Epidermal melanocyte (primary cell): ENCODE measurements around the gene ZDHHC18.
A peak's percentile ranks its signal among the peaks of the same experiment; 100 is the strongest.
"Not testable (repeated sequence)": the region's sequence is repeated elsewhere in the genome, so short reads cannot be mapped to it uniquely, and the experiment has no call there.

Experiments used
- DNase-seq: peaks from one replicate; pipeline ENCODE4 v3.0.0; 2011; ENCODE audit warnings: low spot score; ENCODE audit not compliant: insufficient read length

The ZDHHC18 gene

GRCh38 chr1:26791148-26791547, 35.3 kb upstream of the ZDHHC18 start:
- DNase-seq, result no peak

GRCh38 chr1:26791626-26792025, 34.9 kb upstream of the ZDHHC18 start:
- DNase-seq, result no peak

- DNase-seq, result no peak
Measured at GRCh38 chr1:26792924-26793323, 33.6 kb upstream of the ZDHHC18 start.

DNA sequence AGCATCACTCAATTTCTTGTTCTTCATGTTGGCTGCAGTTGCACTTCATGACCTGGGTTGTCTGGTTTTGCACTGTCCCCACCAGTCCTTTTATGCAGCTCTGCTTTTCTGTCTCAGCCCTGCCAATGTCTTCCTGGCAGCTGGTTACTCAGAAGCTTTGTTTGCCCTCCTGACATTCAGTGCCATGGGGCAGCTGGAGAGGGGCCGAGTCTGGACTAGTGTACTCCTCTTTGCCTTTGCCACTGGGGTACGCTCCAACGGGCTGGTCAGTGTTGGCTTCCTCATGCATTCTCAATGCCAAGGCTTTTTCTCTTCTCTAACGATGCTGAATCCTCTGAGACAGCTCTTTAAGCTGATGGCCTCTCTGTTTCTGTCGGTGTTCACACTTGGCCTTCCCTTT, 32.1 kb upstream of the ZDHHC18 start:
- DNase-seq, result no peak

DNA sequence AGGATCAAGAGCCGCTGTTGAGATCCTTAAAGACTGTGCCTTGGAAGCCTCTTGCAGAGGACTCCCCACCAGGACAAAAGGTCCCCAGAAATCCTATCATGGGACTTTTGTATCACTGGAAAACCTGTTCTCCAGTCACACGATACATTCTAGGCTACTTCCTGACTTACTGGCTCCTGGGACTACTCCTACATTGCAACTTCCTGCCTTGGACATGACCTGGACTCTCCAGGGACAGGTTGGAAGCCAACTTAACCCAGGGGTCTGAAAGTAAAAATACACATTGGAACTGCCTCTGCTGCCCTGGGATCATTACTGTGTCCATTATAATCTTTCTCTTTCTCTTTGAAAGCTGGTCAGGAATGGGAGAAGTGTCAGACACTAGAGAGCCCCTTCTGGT, 28.9 kb upstream of the ZDHHC18 start:
- DNase-seq, result no peak

DNA sequence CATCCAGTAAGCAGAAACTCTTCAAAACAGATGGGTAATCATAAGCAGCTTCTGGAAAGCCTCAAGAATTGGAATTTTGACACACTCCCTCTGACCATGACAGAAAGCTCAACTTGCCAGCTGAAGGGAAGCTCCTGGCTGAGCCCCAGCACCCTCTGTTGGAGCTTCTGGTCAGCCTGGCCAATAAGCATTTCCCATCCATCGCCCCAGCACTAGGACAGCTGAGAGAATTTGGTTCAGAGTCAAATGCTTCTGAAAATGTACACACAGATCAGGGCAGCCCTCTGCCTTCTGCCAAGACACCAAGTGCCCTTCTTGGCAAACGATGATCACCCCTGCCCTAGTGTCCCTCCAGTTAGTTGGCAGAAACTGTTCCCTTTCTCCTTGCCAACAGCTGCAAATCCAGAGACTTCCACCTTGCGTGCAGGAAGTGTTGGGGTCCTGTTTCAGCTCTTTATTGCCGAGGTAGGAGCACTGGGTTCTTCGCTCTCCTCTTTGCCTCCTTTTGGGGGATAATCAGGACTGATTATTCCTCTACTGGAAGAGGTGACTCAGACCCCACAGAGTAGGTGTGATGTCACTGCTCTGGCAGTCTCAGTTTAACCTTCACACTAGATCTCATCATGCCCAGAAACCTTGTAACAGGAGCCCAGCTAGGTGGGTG, 26.9 kb upstream of the ZDHHC18 start:
- DNase-seq, result peak; percentile 50

DNA sequence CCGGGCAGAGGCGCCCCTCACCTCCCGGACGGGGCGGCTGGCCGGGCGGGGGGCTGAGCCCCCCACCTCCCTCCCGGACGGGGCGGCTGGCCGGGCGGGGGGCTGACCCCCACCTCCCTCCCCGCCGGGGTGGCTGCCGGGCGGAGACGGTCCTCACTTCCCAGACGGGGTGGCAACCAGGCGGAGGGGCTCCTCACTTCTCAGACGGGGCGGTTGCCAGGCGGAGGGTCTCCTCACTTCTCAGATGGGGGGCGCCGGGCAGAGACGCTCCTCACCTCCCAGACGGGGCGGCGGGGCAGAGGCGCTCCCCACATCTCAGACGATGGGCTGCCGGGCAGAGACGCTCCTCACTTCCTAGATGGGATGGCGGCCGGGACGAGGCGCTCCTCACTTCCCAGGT, 22.6 kb upstream of the ZDHHC18 start:
- not testable (repeated sequence) for DNase-seq

DNA sequence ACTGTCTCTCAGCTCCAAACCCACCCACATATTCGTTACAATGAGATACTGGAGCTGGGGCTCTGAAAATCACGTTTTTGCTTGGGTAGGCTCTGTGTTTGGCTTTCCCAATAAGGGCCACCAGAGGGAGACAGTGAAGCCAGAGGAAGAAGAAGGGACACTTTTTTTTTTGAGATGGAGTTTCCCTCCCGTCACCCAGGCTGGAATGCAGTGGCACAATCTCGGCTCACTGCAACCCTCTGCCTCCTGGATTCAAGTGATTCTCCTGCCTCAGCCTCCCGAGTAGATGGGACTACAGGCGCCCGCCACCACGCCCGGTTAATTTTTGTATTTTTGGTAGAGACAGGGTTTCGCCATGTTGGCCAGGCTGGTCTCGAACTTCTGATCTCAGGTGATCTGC, 16.4 kb upstream of the ZDHHC18 start:
- peak; percentile 80 for DNase-seq

DNA sequence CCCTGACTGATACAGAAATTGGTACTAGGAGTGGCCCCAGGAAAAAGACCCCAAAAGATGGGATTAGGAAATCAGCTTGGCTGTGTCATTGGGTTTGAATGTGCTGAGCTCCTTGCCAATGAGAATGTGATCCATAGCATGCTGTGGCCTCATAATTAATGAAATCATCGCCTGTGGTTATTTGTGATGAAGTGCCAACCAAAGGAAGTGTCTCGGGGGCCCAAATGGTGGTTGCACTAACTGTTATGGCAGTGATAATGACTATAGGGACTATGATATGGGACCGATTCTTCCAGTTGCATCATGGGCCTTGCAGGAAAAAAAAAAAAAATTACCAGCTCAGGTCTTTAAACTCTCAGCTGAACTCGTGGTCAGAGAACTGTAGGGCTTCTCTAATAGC, 15.4 kb upstream of the ZDHHC18 start:
- DNase-seq, result no peak

- no peak for DNase-seq
Measured at GRCh38 chr1:26811708-26812107, 14.8 kb upstream of the ZDHHC18 start.

- DNase-seq, result no peak
Measured at GRCh38 chr1:26814377-26814776, 12.1 kb upstream of the ZDHHC18 start.

DNA sequence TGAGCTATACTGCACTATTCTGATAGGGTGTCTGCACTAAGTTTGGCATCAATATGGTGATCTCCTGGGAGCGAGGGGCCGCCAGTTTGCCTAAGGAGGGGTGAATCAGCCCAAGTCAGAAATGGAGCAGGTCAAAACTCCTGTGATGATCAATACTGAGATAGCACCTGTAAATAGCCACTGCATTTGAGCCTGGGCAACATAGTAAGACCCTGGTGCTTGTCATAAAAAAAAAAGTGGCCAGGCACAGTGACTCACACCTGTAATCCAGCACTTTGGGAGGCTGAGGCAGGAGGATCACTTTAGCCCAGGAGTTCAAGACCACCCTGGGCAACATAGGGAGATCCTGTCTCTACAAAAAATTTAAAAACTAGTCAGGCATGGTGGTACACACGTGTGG, 11.6 kb upstream of the ZDHHC18 start:
- no peak for DNase-seq

DNA sequence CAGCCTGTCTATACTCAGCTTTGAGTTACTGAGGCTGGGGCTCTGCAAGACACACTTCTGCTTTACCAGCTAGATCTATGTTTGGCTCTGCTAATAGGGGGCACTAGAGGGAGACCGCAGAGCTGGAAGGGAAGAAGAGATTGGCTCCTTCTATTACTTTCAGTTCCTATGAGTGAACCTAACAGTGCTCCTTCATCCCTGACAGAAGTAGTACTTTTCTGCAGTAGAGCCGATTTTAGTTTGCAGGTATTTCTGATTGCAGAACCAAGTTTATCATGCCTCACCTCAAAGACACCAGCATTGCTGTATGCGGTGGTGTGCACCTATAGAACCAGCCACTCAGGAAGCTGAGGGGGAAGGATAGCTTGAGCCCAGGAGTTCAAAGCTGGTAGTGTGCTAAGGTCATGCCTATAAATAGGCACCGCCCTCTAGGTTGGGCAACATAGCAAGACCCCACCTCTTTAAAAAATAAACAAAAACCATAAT, 5.7 kb upstream of the ZDHHC18 start:
- no peak for DNase-seq

- peak; percentile 16 for DNase-seq
Measured at GRCh38 chr1:26822737-26823395, 3.6 kb upstream of the ZDHHC18 start.

DNA sequence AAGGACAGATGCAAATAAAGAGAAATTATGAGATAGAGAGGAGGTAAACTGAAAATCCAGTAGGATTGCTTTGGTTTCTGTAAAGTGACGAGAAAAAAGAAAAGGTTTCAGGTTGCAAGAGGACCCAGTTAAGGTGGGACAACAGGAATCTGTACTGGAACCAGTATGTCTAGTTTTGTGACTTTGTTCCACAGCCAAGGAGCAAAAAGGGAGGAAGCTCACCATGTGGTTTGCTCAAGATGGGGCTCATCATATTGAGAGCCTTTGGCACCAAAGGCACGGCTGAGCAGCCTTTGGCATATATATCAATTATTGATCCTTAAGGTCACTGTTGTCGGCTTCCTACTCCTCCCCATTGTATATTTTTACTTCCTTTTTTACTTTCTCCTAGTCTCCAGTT, 1.8 kb upstream of the ZDHHC18 start:
- no peak for DNase-seq

DNA sequence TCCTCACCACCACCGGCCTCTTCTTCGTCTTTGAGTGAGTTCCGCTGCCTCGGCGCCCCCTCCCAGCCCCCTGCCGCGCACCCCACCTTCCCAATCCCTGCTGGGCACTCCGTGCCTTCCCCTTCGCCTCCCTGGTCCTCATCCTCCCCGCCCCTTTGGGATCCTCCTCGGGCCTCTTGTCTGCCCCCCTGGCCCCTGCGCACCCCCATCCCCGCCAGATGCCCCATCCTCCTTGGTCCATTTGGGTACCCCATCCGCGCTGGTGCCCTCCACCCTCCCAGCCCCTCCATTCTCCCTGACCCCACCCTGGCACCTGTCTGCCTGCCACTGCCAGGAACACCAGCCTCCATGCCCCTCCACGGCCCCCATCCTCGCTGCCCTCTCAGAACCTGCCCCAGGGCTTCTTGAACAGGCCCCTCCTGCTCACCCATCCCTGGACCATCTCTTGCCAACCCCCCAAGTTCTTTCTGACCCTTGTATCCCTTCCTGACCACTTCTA, 667 bp downstream of the ZDHHC18 start:
- DNase-seq, result no peak

- DNase-seq, result no peak
Measured at GRCh38 chr1:26827663-26828062, 1.2 kb downstream of the ZDHHC18 start.

- DNase-seq, result no peak
Measured at GRCh38 chr1:26828411-26828991, 2.0 kb downstream of the ZDHHC18 start.

- no peak for DNase-seq
Measured at GRCh38 chr1:26829184-26829911, 2.9 kb downstream of the ZDHHC18 start.

DNA sequence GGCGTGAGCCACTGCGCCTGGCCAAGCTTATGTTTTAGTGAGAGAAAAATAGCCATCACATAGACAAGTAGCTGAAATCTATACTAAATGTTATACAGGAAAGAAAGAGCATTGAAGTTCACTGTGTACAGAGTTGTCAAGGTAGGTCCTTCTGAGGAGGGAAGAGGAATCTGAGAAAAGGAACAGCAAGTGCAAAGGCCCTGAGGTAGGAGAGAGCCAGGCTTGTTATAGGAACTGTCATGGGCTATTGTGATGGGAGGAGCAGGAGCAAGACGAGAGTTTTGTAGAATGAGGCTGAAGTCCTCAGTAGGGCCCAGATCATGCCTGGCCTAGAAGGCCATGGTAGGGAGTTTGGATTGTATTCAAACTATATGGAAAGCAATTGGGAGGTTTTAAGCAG, 4.6 kb downstream of the ZDHHC18 start:
- no peak for DNase-seq

- no peak for DNase-seq
Measured at GRCh38 chr1:26831546-26832248, 5.2 kb downstream of the ZDHHC18 start.
